GM19043 (cell line): Measurements from ENCODE around the gene CSRNP3.

Source experiments
- ATAC-seq: cut with Tn5 transposase; IDR thresholded peaks from one replicate; pipeline ENCODE4 v1.9.1; 2021; ENCODE audit warnings: low read depth; ENCODE audit not compliant: unreplicated experiment

Gene CSRNP3

DNA sequence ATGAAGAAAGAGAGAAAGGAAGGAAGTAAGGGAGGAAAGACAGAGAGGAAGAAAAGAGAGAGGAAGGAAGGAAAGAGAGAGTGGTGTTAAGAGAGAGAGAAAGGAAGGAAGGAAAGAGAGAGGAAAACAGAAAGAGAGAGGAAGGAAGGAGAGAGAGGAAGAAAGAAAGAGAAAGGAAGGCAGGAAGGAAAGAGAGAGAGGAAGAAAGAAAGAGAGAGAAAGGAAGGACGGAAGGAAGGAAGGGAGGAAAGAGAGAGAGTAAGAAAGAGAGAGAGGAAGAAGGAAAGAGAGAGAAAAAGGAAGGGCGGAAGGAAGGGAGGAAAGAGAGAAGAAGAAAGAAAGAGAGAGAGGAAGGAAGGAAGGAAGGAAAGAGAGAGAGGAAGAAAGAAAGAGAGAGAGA is 197.1 kb downstream of the CSRNP3 start:
- no peak for ATAC-seq

DNA sequence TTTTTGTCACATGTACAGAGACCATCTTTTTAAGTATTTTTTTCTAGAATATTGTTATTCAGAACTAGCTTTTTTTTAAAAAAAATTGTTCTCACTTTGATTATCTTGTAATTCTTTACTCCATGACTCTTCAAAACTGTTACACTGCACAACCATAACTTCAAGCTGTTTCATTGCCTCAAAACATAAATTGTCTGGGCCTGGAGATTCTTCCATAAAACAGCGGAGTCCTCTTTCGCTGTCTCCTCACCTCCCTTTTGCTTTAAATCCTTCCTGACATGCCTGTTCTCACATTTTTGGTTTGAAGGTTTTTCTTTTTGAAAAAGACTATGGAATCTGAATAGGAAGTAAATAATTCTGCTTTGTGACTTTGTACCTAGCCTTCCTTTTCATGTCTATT is 197.9 kb downstream of the CSRNP3 start:
- no peak for ATAC-seq

DNA sequence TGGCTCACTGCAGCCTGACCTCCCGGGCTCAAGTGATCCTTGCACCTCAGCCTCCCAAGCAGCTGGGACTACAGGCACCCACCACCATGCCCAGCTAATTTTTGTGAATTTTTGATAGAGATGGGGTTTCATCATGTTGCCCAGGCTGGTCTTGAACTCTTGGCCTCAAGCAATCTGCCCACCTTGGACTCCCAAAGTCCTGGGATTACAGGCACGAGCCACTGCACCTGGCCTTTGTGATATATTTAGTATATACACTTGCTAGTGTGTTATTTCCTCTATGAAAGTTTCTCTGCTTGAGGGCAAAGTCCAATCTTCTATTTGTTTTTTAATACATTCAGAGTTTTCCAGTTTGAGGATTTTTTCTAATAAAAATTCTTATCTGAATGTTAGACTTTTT is 205.3 kb downstream of the CSRNP3 start:
- no peak for ATAC-seq

DNA sequence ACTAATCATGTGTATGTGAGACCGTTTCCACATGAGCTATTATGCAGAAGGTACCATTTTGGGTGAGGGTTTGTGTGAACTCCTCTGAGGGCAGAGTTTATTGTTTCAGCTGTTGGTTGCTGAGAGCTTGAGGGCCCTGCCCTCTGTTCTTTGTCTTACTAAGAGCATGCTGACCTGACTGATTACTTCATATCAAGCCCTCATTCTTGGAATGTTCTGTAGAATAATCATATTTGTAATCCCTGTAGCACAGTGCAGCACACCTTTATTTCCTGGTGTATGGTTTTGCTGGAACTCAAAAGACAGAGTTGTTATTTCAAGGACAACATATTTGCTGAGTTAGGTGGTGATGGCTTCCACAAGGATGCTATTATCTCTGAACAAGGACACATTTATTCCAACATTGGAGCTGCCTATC is 206.1 kb downstream of the CSRNP3 start:
- no peak for ATAC-seq

- ATAC-seq = no peak
Observed at GRCh38 chr2:165678882-165679281, 209.4 kb downstream of the CSRNP3 start.

DNA sequence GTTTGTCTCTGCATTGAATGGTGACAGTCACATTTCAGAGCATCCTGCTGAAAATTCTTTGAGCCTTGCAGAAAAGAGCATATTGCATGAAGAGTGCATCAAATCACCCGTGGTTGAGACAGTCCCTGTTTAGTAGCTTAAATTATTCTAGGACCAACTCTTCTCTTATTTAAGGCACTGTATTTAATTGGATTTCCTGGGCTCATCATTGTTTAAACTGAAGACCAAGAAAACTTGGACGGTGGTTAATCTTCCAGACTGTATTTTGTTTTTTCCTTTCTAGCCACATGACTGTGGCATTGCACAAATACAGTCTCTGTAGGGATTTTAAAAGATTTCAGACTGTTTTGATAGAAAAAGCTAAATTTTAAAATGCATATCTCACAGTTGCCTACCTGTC is 210.1 kb downstream of the CSRNP3 start:
- no peak for ATAC-seq

DNA sequence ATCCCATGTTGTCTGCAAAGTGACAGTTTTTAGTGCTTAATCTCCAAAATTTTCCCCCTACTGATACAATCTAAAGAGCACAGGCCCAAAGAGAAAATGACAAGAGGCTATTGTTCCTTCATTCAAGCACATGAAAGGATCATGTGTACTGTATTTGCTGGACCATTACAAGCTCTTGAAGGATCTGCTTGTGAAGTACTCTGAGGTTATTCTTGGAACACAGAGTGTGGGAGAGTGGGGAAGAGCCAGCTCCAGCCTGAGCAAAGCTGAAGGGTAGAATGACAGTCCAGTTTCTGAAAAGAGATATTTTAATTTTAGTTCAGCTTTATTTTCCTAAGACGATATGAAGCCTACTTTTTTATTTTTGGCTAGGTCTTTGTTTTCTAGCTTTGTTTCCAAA is 212.3 kb downstream of the CSRNP3 start:
- ATAC-seq = no peak

GRCh38 chr2:165682546-165682945 is 213.0 kb downstream of the CSRNP3 start:
- no peak for ATAC-seq

DNA sequence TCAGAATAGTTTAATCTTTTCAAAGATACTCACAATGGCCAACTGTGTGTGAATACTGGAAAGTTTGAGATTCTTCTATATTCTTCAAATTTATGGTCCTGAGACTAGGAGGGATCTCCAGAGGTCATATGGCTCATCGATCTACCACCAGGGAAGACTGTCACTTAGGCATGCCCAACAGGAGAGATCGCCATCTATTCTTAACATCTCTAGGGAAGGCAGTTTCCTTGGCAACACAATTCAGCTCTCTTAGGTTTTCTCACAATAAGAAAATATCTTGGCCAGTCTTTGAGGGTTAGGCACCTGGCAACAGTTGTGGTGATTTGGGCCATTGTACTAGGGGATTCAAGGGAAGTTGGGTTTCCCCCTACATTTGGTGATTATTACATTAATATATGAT is 217.3 kb downstream of the CSRNP3 start:
- ATAC-seq = no peak

DNA sequence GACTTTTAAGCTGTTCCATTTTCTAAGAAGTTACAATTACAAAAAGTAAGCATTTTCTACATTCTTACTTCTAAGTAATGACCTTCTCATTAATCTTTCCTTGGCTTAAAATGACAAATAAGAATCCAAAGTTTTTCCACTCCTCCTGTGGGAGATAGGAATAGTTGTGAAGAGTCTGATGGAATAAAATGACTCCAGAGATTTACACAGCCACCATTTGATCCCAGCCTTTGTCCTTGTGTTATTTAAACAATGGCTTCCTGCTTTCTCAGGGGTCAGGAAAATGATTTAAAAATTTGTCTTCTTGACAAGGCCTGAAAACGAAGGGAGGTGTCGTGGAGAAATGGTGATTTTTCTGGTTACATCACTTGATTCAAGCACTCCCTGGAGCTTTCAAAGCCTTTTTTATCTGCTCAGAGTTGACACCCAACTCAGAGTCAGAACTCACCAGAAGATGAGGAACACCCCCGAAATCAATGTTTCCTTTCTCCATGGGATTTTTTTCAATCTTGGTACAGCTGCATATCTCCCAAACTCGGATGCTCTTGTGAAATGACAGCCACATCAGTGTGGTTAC is 218.0 kb downstream of the CSRNP3 start:
- no peak for ATAC-seq

DNA sequence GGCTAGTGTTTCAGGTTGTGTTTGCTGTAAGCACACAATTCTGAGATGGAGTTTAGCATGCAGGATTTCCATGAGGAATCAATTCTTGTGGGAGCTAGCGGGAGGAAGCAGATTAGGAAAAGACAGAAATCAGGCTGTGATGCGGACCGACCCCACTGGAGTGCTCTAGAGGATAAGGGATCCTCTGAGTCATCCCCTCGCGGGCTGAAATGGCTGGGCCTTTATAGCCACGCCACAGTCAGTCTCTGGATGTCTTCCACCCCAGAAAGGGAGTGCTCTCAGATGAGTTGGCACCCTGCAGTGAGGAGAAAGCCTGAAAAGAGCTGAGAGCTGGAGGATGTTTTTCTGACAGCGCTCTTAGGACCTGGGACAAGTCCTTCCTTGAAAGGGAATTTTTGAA is 222.1 kb downstream of the CSRNP3 start:
- no peak for ATAC-seq

DNA sequence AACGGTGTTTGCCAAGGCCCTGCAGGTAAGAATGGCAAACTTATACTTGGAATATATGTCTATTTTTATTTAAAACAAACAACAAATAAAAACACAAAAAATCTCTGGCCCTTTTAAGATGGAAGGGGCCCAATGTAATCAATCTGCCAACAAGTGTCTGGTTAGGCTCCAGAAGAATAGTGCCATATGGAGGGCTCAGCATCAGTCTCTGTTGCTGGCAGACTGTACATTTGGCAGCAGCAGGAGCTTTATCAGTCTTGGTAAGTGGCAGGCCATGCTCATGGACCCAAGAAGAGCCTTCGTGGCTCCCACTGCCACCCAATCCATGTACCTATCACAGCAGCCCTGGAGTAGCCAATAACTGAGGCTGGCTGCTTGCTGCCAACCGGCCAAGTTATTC is 223.4 kb downstream of the CSRNP3 start:
- ATAC-seq = no peak

GRCh38 chr2:165693838-165694237 is 224.3 kb downstream of the CSRNP3 start:
- no peak for ATAC-seq

DNA sequence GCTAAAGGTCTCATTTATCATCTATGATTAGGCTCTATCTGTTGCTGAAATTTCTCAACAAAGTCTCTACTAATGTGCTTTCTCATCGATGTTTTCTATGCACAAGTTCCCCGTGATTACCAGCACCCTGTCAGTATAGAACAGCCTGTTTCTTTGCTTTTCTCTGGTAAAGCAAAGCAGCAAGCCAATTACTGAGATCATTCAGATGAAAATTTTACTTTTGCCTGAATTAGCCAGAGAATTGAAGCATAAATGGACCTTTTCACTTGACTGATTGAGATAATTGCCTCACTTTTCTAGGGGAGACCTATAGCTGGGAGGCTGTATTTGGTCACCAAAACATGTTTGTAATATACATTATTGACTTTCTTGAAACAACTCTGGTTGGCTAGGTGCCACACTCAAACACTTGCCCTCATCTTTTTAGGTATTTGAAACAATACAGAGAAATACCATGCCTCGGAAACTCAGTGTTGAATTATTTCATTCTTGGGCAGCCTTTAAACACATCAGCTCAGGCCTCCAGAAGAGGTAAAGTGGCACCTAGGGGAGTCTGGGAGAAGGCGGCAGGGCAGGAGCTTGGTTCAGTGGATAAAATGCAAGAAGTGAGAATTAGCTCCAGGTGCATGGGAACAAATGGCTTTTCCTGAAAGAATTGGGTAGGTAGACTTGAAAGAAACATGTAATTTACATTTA is 228.4 kb downstream of the CSRNP3 start:
- ATAC-seq = no peak

GRCh38 chr2:165698444-165698884 is 229.0 kb downstream of the CSRNP3 start:
- ATAC-seq = peak; percentile 80

- ATAC-seq = no peak
Observed at GRCh38 chr2:165699946-165700345, 230.4 kb downstream of the CSRNP3 start.

DNA sequence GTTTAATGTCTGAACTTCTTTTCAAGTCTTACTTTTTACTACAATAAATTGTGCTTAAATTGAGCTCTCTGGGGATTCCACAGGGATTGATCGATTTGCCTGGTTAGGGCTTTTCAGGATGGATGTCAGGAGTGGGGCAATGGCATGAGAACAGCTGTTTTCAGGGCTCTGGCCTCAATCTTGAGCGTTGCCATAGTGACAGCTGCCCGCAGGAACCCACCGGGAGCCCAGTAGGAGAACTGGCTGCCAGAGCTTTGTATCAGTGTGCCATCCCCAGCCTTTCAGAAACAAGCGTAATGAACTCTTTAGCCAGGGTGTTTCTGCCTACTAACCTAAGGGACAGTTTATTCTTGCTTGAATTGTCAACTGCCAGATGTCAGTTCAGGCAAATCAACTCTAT is 231.0 kb downstream of the CSRNP3 start:
- ATAC-seq = no peak

GRCh38 chr2:165701147-165701546 is 231.6 kb downstream of the CSRNP3 start:
- no peak for ATAC-seq

- no peak for ATAC-seq
Observed at GRCh38 chr2:165706960-165707487, 237.5 kb downstream of the CSRNP3 start.

DNA sequence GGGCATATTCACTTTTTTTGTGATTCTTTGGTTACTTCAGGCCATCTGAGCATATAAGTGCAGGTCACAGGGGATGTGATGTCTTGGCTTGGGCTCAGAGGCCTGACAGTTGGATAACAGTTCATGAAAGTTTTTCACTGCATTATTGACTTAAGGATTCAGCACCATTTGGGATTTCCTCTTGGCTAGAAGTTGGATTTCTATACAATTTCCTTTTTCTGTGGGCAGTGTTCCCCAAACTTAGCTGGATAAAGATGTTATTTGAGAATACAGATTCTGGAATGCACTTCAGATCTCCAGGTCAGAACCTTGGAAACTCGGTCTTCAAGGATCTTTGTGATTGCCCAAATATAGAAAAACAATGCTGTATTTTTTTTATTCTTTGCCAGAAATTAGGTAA is 246.6 kb downstream of the CSRNP3 start:
- ATAC-seq = no peak

DNA sequence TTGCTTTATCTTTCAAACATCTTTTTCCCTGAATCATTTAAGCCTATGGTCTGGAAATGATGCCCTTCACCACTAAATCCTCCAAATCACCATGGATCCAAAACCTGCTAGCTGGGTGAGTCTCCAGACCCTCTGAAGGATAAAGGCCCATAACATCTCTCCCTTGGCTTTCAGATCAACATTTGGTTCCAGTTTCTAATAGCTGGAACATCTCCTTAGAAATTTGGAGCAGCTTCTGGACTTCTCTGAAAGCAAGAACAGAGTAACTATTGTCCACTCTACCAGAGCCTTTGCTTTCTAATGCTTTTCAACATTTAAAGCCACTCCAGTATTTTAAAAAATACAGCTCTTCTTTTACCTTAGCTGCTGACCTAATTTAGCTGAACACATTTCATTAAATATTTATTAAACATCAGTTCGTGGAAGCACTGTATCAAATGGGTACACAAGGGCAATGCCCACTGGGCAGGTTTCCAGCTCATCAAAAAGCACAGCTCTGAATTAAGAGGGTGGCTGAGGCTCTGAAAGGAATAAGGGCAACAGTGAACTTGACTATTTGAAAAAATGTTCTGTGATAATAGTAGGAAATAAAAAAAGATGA is 249.2 kb downstream of the CSRNP3 start:
- ATAC-seq = no peak

DNA sequence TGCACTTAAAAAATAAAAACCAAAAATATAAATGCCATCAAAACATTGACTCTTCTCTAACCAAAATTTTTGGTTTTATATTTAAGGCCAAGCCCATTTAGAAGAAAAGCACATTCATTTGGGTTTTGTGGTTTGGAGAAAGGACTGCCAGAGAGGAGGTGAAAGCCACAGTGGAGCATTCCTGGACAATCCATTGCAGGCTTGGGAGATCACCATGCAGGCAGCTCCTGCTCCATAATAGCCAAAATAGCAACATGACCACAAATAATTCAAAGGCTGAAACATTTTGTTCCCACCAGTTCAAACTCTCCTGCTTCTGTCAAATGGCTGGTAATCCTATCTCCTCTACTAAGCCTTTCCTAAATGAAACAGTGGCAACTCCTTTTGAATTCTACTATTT is 251.0 kb downstream of the CSRNP3 start:
- ATAC-seq = no peak
